GM18507 (cell line): ENCODE data around the gene MYZAP.
"Not testable (repeated sequence)": the region's sequence is repeated elsewhere in the genome, so short reads cannot be mapped to it uniquely, and the experiment has no call there.

Source experiments
- DNase-seq: peaks from one replicate; pipeline ENCODE4 v3.0.0; 2011; ENCODE audit warnings: low read depth; ENCODE audit not compliant: insufficient read length; ENCODE audit errors: extremely low spot score
- FAIRE-seq: peaks from 2 replicates; lab custom pipeline; 2011; peaks lifted over from hg19 to GRCh38; lab: Jason Lieb, UNC

MYZAP gene

GRCh38 chr15:57611938-57612337 lies 20.2 kb downstream of the MYZAP start:
- FAIRE-seq (no peak), DNase-seq (no peak)

GRCh38 chr15:57614241-57614640 lies 22.5 kb downstream of the MYZAP start:
- no peak for DNase-seq
- no peak for FAIRE-seq

DNA sequence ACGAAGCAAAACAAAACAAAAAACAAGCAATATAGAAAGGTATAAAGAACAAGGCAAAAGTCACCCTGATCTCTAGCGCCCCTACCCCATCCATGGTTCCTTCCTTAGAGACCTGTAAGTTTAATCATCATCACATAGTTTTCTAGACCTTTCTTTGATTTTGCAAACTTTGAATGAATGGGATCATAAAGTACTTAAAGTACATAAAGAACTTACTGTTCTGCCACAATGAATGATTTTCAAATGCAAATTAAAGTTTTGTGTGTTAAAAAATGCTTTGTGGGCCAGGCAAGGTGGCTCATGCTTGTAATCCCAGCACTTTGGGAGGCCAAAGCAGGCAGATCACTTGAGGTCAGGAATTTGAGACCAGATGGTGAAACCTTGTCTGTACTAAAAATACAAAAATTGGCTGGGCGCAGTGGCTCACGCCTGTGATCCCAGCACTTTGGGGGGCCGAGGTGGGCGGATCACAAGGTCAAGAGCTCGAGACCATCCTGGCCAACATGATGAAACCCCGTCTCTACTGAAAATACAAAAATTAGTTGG lies 24.3 kb downstream of the MYZAP start:
- not testable (repeated sequence) for DNase-seq, FAIRE-seq

- FAIRE-seq (no peak), DNase-seq (no peak)
These were observed 26.6 kb downstream of the MYZAP start for GRCh38 chr15:57618325-57618724.

- FAIRE-seq (no peak), DNase-seq (no peak)
These were observed 28.0 kb downstream of the MYZAP start for GRCh38 chr15:57619746-57620145.

GRCh38 chr15:57624730-57625129 lies 33.0 kb downstream of the MYZAP start:
- no peak for DNase-seq
- FAIRE-seq: no peak

- FAIRE-seq: no peak
- no peak for DNase-seq
These were observed 34.2 kb downstream of the MYZAP start for GRCh38 chr15:57625703-57626448.

DNA sequence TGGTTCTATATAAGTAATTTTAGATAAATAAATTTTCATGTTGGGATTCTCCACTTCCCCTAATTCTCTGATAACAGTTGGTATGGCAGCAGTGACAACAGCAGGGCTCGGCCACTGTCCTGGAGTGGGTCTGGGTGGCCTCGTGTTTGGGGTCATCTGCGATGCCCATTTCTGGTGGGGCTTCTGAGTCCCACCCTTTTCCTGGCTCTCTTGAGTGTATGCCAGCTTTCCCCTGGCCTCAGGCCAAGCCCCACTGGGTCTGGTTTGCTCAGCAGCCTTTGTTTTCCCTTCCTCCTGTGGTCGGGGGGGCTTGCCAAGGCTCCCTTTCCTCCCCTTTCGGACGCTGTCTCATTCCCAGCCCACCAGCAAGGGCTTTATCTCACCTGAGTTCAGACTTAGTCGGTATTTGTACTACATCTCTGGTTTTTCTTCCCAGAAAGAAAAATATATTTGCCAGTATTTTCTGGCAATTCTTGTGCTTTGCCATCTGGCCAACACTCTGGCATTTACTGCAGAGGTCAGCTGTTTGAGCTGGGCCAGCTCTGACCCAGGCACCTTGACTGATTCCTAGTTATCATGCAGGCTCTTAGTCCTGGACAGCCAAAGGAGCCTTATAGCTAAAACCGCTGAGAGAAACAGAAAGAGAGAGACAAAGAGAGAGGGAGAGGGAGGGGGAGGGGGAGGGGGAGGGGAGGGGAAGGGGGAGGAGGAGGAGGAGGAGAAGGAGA lies 35.2 kb downstream of the MYZAP start:
- FAIRE-seq: no peak

GRCh38 chr15:57631386-57632110 lies 39.8 kb downstream of the MYZAP start:
- FAIRE-seq: no peak

More for the DNA sequence above, 35.2 kb downstream of the MYZAP start:
- no peak for DNase-seq

DNA sequence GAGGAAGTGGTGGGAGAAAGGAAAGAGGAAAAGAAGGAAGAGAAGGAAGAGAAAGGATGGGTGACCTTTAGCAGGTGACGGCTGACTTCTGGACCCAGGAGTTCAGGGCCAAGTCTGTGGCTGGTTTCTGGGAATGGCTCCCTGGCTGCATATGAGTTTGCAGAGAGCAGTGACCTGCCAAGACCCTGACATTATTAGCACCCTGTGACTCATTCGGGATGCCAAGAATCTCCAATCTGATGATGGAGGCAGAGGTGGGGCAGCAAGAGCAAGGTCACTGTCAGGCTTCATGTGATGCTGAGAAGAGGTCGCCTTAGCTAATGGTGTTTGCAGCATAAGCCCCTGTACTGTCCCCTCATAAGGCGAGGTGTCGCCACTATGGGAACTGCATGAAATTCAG lies 42.6 kb downstream of the MYZAP start:
- DNase-seq: no peak
- no peak for FAIRE-seq

More at GRCh38 chr15:57631386-57632110, 39.8 kb downstream of the MYZAP start:
- DNase-seq: no peak

DNA sequence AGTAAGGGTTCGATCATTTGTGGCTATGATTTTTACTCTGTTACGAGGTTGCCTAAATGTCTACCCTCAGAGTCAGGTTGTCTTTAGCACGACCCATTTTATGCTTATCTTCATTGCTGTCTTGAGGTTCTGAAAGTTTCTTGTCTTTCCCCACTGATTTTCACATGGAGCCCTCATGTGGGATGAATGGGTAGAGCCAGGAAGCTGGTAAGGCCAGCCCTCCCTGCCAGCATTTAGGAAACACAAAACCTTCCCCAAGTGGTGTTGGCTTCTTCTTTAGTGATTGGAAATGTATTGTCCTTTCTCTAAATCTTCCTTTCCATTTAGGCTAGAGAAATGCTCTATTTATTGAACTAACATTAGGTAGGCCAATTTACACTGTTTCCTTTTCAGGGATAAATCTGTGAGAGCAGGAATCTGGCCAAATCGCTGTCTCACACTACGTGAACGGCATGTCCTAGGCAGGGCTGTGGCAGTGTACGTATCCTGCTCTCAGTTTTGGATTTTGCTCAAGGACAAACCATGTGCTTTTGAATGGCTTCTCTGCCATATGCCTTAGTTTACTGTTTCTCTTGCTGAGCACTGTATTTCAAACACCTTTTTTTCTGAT lies 43.7 kb downstream of the MYZAP start:
- FAIRE-seq (no peak), DNase-seq (no peak)

GRCh38 chr15:57637846-57638245 lies 46.1 kb downstream of the MYZAP start:
- FAIRE-seq (no peak), DNase-seq (no peak)

GRCh38 chr15:57639306-57639705 lies 47.6 kb downstream of the MYZAP start:
- no peak for FAIRE-seq
- DNase-seq: no peak

- DNase-seq (no peak), FAIRE-seq (no peak)
These were observed 49.4 kb downstream of the MYZAP start for GRCh38 chr15:57640930-57641682.

GRCh38 chr15:57643826-57644225 lies 52.1 kb downstream of the MYZAP start:
- no peak for FAIRE-seq
- DNase-seq: no peak

- FAIRE-seq (no peak), DNase-seq (no peak)
These were observed 54.4 kb downstream of the MYZAP start for GRCh38 chr15:57646087-57646486.

DNA sequence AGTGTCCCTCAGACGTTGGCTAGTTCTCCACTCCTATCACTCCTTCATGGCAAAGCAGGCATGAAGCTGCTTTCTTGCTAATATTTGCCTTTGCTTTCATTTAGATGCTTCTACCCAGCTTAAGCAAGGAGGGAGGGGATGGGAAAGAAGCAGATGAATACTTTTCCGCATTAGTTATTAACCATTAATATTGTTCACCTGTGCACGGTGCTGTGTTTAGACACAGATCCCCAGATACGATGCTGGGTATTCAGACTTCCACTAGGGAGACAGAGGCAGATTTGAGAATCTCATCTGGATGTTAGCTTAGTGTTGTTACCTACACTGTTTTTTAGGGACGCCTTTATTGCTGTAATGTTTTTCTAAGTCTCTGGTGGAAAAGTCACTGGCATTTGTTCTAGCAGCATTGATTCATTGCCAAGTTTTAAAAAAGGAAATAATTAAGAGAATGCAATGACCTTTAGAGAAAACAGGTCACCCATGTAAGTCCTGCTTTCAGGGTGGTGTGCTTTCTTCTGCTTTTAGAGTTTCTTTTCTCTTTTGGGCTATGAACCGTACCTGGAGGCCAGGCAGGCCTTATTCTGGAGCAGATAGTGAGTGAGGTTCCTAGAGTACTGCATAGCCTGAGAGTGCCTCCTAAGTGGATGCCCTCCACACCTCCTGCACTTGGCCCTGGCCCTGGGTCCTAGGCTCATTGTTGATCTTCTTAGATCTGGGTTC lies 55.5 kb downstream of the MYZAP start:
- no peak for FAIRE-seq
- DNase-seq: no peak

DNA sequence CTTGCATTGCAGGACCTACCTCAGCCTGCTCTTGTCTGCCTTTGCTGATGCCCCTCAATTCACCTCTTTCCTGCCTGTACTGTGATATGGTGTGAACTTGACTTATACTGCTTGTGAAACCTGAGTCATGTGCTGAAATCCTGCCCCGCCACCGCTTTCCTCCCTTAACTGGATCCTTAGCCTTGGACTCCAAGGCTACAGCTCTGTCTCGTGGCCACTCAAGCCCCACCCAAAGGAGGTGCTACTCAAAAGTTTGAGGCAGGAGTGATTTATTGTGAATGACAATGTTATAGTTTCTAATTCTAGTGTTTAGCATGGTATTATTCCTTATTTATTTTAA lies 56.1 kb downstream of the MYZAP start:
- FAIRE-seq: no peak

GRCh38 chr15:57649138-57649537 lies 57.4 kb downstream of the MYZAP start:
- FAIRE-seq (no peak), DNase-seq (no peak)

More for the DNA sequence above, 56.1 kb downstream of the MYZAP start:
- no peak for DNase-seq
